Pancreas (tissue), 10 donors: Measurements from ENCODE around the gene GLP2R. TPM values are rescaled to one million over a fixed set of nuclear protein-coding genes. Genes with fewer than 3 reads are reported as not detected.

Experiments
- ATAC-seq, 4 donors: fragments of 200-7000 bp; cut with Tn5 transposase; one replicate each; pipeline versions ENCODE4 v1.8.0 to v1.9.1; 2020; ENCODE audit warnings: mild to moderate bottlenecking in 4 of 4, moderate library complexity in 4 of 4
- DNase-seq, 6 donors: peaks; one replicate each; pipeline ENCODE4 v3.0.0-alpha.2; 2020
- FAIRE-seq: peaks from 2 replicates; lab custom pipeline; 2012; peaks lifted over from hg19 to GRCh38; lab: Jason Lieb, UNC
- H3K27ac ChIP-seq, 4 donors: fragments of 200-600 bp; sonication (generic); 1 replicate in 3 of 4; 2 replicates in 1 of 4; pipeline versions ENCODE4 v1.5.0 to v1.8.0; 2020
- H3K27me3 ChIP-seq, 4 donors: fragments of 200-600 bp; one replicate each; pipeline ENCODE4 v1.8.0; 2021
- H3K36me3 ChIP-seq, 3 donors: fragments of 200-600 bp; sonication (generic) in 1 of 3; one replicate each; pipeline versions ENCODE4 v1.5.0 to v1.8.0; 2020 to 2021
- H3K4me1 ChIP-seq, 3 donors: fragments of 200-600 bp; one replicate each; pipeline ENCODE4 v1.8.0; 2021
- H3K4me3 ChIP-seq, 4 donors: fragments of 200-600 bp; sonication (generic) in 2 of 4; one replicate each; pipeline versions ENCODE4 v1.5.0 to v1.8.0; 2020 to 2021
- H3K9me3 ChIP-seq, 4 donors: fragments of 200-600 bp; one replicate each; pipeline ENCODE4 v1.8.0; 2021
- CTCF ChIP-seq, 4 donors: fragments of 200-600 bp; sonication (generic) in 3 of 4; IDR thresholded peaks; one replicate each; pipeline versions ENCODE4 v1.5.0 to v1.8.0; 2021; ENCODE audit warnings: antibody characterized with exemption in 4 of 4
- WGBS, 2 donors: extraction: QIAGEN DNeasy Blood & Tissue Kit; methylation state at CpG; one replicate each; pipeline ENCODE4 v1.1.7; 2013; 5-methylcytosine and 5-hydroxymethylcytosine counted together
- intact Hi-C, 3 donors: fragments of 100-400 bp; cut with DNase I; formaldehyde crosslinking; loops; one replicate each; pipeline versions ENCODE4 v1.11.1 to v1.14.2; 2022
- polyA plus RNA-seq, 2 donors: library from polyadenylated mRNA; stranded (reverse); fragments of 200-250 nt; gene quantifications; one replicate each; pipeline ENCODE4 v1.2.3, GENCODE V29; 2013
- total RNA-seq, 6 donors: library from RNA; stranded (reverse); fragmentation: NEBNext Ultra II Directional in 4 of 6; extraction: Animal tissue kit (Norgen Biotek cat#: 25700) in 4 of 6; gene quantifications; one replicate each; pipeline versions ENCODE4 v1.2.1 to v1.2.4, GENCODE V29; 2021 to 2023
- donor health status: healthy with polysubstance abuse.
- donor health status: DM: no; HTN: no; CAD: no; lungs with moderate emphysema.
- donor health status: DM: no; HTN: no; CAD: no.
- donor health status: control.
- donor health status: control.
- donor health status: Bipolar disorder and iron deficiency.
- donor health status: DM: yes; HTN: yes; CAD: no.
- donor health status: DM: no; HTN: no; CAD: no.
- donor health status: DM: no; HTN: no; CAD: no.
- donor health status: DM: yes; HTN: yes; CAD: no.

GLP2R gene
- total and polyA plus RNA-seq, 8 donors, result 0.39 to 1.7 (median 0.97) TPM

- Histone ChIP-seq H3K4me1 (no peaks in the 10 kb centered on the region), H3K27me3 (no peaks in the 10 kb centered on the region), H3K9me3 (no peaks in the 10 kb centered on the region), H3K4me3 (no peak overlapping the region), H3K27ac (no peak overlapping the region), H3K36me3 (no peaks in the 10 kb centered on the region)
- ATAC-seq (no peak), FAIRE-seq (no peak), DNase-seq (no peak)
- no peak for TF ChIP-seq CTCF (IDR thresholded peaks at IDR 0.05)
- intact Hi-C loops, result no loop called here
- 62 to 74% methylated on average over 8 of the region's 8 CpGs for WGBS, 2 donors
Measured at GRCh38 chr17:9844153-9844552, 18.4 kb downstream of the GLP2R start.

GRCh38 chr17:9845306-9845705 is 19.6 kb downstream of the GLP2R start:
- 75 to 76% methylated on average over 4 of the region's 4 CpGs for WGBS, 2 donors
- Histone ChIP-seq H3K36me3 (no peaks in the 10 kb centered on the region), H3K4me3 (no peak overlapping the region), H3K9me3 (no peaks in the 10 kb centered on the region), H3K27ac (no peak overlapping the region), H3K27me3 (no peaks in the 10 kb centered on the region), H3K4me1 (no peaks in the 10 kb centered on the region)
- no peak for DNase-seq
- FAIRE-seq, result no peak
- TF ChIP-seq CTCF (IDR thresholded peaks at IDR 0.05), result no peak
- ATAC-seq, result no peak
- intact Hi-C loops, result no loop called here

DNA sequence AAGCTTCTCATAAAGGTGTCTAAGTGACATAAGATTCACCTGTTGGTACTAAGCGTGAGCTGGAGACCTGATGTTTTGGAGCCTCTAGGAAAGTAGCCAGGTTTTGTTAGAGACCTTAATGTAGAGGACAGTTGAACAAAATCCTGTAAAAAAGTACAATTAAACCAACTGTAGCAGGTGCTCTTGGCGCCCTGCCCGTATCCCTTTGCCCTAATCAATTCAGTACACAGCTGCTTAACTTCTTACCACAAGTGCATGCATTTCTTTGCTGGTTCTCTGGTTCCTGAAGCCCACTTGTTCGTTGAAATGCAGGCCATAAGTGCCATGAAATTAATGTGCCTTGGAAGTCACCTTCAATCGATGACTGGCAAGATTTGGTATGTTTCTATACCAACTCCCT is 24.4 kb downstream of the GLP2R start:
- TF ChIP-seq CTCF (IDR thresholded peaks at IDR 0.05), result no peak
- no peak overlapping the region for H3K4me3 ChIP-seq
- WGBS, 2 donors, result 33 to 48% methylated on average over 5 of the region's 5 CpGs
- FAIRE-seq (no peak), ATAC-seq (no peak), DNase-seq (no peak)
- no peaks in the 10 kb centered on the region for H3K36me3 ChIP-seq
- H3K27me3 ChIP-seq, result no peaks in the 10 kb centered on the region
- intact Hi-C loops, result no loop called here
- no peaks in the 10 kb centered on the region for H3K4me1 ChIP-seq
- no peaks in the 10 kb centered on the region for H3K9me3 ChIP-seq
- H3K27ac ChIP-seq, result no peak overlapping the region

DNA sequence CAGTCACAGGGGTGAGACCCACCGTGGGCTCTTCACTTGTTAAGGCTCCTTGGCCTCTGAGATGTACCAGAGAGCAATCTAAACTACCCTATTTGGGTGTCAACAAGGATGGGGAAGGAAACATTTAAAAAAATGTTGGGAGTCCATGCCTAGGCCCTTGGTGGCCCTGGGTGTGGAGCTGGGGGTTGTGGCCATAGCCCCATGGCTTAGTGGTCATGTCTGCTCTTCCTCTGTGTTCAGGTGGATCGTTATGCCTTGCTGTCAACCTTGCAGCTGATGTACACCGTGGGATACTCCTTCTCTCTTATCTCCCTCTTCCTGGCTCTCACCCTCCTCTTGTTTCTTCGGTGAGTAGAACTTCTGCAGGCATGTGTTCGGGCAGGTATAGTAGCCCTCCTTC is 28.5 kb downstream of the GLP2R start:
- H3K4me1 ChIP-seq, result no peaks in the 10 kb centered on the region
- H3K36me3 ChIP-seq, result no peaks in the 10 kb centered on the region
- no peak for DNase-seq
- H3K27ac ChIP-seq, result no peak overlapping the region
- no peaks in the 10 kb centered on the region for H3K9me3 ChIP-seq
- intact Hi-C loops, result no loop called here
- 56 to 59% methylated on average over 5 of the region's 5 CpGs for WGBS, 2 donors
- no peaks in the 10 kb centered on the region for H3K27me3 ChIP-seq
- TF ChIP-seq CTCF (IDR thresholded peaks at IDR 0.05), result no peak
- FAIRE-seq, result no peak
- H3K4me3 ChIP-seq, result no peak overlapping the region
- ATAC-seq, result no peak

GRCh38 chr17:9855036-9855435 is 29.3 kb downstream of the GLP2R start:
- Histone ChIP-seq H3K9me3 (no peaks in the 10 kb centered on the region), H3K4me3 (no peak overlapping the region), H3K36me3 (no peaks in the 10 kb centered on the region), H3K27me3 (no peaks in the 10 kb centered on the region), H3K27ac (no peak overlapping the region), H3K4me1 (no peaks in the 10 kb centered on the region)
- ATAC-seq (no peak), DNase-seq (no peak), FAIRE-seq (no peak)
- intact Hi-C loops, result no loop called here
- TF ChIP-seq CTCF (IDR thresholded peaks at IDR 0.05), result no peak
- 60 to 77% methylated on average over 4 of the region's 4 CpGs for WGBS, 2 donors
